ENCODE data around the gene ENTPD3.

DNA sequence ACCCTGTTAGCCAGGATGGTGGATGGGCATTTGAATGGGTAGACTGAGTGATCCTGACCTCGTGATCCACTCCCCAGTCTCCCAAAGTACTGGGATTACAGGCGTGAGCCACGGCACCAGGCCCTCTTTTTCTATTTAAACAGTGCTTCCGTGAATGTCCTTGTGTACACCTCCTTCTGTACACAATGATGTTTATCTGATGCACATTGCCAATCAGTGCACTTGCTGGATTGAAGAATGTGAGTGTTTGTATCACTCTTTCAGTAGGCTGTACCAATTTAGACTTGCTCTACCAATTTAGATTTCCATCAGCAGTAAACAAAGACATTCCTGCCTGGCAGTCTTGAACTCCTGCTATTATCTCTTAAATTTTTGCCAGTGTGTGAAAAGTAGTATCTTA, 81.0 kb downstream of the ENTPD3 start:
- no peak for TF ChIP-seq ARNT (IDR thresholded peaks at IDR 0.05)
- no peak for TF ChIP-seq FOXK2 (IDR thresholded peaks at IDR 0.05)
- no peak for TF ChIP-seq FOXM1 (IDR thresholded peaks at IDR 0.05; ENCODE audit: borderline replicate concordance)
- TF ChIP-seq FOXA1 (IDR thresholded peaks at IDR 0.05), result no peak
- TF ChIP-seq SP1 (IDR thresholded peaks at IDR 0.05), result no peak
- TF ChIP-seq ZNF384 (IDR thresholded peaks at IDR 0.05), result no peak
- TF ChIP-seq BHLHE40 (IDR thresholded peaks at IDR 0.05; ENCODE audit: borderline replicate concordance), result no peak
- no peak for TF ChIP-seq ELF4 (IDR thresholded peaks at IDR 0.05)
